ENCODE data around the gene MEGF11.
"Not testable (repeated sequence)": the region's sequence is repeated elsewhere in the genome, so short reads cannot be mapped to it uniquely, and the experiment has no call there.

The MEGF11 gene

DNA sequence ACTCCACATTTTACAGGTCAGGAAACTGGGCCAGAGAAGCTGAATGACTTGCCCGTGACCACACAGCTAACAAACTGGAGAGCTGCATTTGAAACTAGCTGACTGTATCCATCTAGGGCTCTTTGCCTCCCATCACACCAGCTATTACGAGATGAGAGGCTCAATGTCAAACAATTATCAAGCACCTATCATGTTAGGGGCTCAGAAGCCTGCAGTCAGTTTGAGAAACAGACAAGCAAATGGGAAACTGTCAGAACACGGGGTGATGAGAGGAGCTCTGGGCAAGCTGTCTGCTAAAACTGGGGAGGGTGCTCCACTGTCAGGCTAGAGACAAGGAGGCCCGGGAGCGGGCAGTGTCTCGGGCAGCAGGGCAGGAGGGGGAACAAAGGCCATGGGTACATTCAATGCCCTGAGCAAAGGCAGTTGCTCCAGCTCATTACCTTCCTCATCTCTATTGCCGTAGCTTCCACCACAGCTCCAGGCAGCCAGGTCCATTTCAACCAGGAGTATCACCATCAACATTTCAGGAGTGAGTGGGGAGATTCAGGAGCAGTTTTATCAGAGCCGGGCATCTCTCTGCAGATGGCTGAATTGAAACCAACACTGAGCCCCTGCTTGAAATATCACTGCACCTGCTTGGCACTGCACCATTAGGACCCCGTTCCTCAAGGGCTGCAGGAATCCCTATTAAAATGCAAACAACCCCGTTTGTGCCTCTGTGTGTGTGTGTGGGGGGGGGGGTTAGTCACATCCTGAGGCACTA is 261.6 kb downstream of the MEGF11 start:
- DNase-seq: no peak

DNA sequence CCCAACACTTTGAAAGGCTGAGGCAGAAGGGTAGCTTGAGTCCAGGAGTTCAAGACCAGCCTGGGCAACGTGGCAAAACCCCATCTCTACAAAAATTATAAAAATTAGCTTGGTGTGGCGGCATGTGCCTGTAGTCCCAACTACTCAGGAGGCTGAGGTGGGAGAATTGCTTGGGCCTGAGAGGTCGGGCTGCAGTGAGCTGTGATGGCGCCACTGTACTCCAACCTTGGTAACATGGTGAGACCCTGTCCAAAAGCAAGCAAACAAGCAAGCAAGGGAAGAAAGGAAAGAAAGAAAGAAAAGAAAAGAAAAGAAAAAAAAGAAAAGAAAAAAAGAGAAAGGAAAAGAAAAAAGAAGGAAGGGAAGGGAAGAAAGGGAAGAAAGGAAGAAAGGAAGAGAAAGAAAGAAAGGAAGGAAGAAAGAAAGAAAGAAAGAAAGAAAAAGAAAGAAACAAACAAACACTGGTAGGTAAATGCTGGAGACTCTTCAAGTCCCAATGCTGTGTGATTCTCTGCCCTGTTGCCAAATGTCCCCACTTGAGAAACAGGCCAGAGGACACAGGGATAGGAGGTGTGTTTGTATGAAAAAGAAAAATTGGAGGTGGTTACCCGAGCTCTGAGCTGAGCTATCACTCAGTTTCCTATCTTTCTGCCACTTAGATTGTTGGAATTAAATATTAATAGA is 263.1 kb downstream of the MEGF11 start:
- no peak for DNase-seq

GRCh38 chr15:65987100-65987499 is 266.4 kb downstream of the MEGF11 start:
- no peak for DNase-seq

GRCh38 chr15:65986416-65986815 is 267.1 kb downstream of the MEGF11 start:
- DNase-seq: no peak

GRCh38 chr15:65985387-65985786 is 268.2 kb downstream of the MEGF11 start:
- DNase-seq: no peak

DNA sequence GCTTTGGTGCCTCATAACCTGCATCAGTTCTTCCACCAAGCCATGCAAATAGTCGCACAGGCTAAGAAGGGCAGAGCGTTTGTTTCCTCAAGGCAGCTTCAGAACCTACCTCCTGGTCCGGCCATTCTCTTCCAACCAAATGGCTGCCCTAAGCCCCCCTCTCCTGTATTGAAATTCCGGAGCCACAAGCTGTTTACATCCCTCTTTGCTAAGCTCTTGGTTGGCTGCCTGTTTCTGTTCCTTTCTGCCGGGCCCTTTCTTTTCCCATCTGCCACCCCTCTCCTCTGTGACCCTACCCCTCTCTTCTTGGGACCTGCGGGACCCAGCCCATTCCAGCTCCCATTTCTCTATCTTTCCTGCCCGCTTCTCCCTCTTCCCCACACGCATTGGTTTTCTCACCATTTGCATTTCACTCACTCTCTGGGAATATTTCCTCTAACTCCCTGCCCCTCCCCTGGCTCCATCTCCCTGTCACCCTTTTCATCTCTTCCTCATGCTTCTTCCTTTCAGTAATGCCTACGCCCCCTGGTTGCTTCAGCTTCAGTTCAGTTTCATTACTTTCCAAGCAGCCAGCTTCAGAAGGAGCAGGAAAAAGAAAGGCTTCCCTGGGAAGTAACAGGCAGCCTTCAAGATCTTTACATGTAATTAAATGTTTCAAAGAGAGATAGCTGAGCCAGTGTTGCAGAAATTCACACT is 270.8 kb downstream of the MEGF11 start:
- DNase-seq: peak; percentile 36

GRCh38 chr15:65981837-65982626 is 271.5 kb downstream of the MEGF11 start:
- DNase-seq: peak; percentile 18

DNA sequence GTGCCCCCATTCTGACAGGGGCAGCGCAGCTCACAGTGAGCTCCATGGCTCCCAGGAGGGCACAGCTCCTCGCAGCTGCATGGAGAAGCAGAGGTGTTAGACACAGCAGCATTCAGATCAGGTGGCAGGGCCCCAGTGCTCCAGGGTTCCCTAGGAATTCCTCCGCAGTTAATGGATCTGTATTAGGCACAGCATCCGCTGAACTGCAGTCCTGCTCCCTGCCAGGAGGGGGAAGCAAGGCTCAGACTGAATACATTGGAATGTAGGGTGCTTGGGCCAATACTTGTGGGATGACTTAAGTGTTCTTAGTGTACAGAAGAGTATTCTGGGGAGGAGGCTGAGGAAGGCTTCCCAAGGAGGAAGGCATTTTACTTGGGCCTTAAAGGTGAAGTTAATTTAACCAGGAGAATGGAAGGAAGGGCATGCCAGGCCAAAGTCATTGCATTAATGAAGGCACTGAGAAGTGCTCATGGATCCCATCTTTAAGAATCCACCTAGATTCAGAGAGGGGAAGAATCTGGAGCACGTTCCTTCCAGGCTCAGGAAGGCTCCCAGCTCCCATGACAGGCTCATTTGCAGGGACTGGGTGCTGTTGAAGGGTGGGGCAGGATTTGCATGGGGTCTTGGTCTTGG is 272.6 kb downstream of the MEGF11 start:
- peak; percentile 16 for DNase-seq

DNA sequence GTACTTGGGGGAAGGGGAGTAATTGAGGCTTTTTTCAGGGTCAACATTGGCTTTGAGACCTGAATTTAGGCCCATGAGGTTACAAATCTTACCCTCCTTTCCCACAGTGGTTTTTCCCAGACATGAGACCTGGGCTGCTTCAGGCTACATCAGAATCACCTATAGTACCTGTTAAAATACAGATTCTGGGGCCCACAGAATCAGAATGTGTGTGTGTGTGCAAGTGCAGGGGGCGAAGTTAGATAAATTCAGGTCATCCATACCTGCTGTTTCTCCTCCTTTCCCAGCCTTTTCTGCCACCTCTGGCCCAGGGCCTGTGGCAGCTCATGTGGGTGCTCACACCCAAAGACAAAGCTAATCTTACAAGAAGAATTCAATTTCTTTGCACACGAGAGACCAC is 273.7 kb downstream of the MEGF11 start:
- no peak for DNase-seq

GRCh38 chr15:65979316-65979715 is 274.2 kb downstream of the MEGF11 start:
- no peak for DNase-seq

DNA sequence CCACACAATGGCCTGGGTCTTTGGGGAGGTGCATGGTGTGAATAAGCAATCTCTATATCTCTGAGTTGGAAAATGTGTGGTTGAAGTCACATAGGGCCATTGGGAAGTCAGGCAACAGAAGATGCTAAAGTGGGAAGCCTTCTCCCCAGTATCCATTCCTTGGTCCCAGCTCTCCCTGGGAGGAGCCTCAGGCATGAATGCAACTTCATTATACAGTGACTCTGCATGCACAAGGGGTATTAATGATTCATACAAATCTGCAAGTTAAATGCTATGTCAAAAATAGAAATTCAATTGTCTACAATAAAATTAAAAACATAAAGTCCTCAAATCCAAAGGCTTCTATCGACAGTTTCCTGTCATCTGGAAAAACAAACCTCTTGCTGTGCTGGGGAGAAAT is 275.4 kb downstream of the MEGF11 start:
- no peak for DNase-seq

GRCh38 chr15:65976196-65976595 is 277.4 kb downstream of the MEGF11 start:
- not testable (repeated sequence) for DNase-seq

DNA sequence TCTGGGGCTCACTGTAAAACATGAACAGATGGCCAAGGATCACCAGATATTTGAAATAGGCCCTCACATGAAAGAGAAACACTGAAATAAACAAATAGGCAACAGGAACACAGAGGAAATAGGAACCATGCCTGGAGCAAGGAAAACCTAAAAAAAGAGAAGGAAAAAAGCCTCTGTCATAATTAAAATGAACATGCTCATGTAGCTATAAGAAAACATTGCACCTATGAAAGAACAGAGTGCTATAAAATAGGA is 281.9 kb downstream of the MEGF11 start:
- no peak for DNase-seq

DNA sequence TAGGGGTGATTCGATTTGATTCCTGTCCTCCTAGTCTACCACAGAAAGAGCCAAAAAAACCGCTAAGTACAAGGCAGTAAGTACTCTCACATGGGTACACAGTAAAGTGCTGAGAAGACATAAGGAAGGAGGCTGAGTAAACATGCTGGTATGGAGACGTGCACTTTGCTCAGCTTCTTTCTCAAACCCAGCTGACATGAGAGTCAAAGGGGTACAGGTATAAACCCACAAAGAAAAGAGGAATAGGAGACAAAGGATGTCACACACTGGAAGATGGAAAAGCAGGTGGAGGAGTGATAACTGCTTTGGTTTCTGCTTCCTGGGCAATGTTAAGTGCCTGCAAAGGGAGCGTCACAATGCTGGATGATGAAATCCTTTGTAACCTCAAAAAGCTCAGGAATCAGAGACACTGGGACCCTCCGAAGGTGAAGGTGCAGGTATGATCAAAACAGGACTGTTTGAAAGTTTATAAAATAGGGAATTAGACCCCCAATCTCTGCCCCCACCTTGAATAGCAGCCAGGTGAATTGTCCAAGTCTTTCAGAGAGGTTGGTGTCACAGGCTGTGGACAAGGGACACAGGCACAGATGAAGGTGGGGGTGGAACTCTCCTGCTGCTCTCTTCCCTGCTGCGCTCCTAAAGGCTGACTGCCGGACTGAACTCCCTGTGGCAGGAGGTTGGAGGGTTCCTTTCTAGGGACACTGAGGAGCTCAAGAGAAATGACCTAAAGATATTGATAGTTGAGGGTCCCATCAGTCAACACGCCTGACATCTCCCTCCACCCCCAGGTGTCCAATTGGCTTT is 282.4 kb downstream of the MEGF11 start:
- no peak for DNase-seq

GRCh38 chr15:65969865-65970816 is 283.4 kb downstream of the MEGF11 start:
- no peak for DNase-seq

DNA sequence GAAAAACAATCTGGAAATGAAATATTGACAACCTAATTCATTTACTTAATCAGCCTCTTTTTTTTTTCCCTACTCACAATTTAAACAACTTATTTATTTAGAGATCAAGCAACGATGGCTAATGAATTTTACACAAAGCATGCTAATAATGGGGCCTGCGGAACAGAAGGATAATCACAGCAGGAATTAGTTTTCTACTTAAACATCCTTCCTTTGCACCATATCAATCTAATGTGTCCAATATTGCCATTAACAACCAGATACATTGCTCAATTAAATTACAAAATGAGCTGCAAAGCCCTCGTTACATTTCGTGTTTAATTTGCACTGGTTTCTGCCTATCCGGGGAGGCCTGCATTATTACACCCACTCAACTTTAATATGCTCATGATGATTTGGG is 285.0 kb downstream of the MEGF11 start:
- DNase-seq: no peak

- no peak for DNase-seq
These were observed 288.6 kb downstream of the MEGF11 start for GRCh38 chr15:65964792-65965433.

DNA sequence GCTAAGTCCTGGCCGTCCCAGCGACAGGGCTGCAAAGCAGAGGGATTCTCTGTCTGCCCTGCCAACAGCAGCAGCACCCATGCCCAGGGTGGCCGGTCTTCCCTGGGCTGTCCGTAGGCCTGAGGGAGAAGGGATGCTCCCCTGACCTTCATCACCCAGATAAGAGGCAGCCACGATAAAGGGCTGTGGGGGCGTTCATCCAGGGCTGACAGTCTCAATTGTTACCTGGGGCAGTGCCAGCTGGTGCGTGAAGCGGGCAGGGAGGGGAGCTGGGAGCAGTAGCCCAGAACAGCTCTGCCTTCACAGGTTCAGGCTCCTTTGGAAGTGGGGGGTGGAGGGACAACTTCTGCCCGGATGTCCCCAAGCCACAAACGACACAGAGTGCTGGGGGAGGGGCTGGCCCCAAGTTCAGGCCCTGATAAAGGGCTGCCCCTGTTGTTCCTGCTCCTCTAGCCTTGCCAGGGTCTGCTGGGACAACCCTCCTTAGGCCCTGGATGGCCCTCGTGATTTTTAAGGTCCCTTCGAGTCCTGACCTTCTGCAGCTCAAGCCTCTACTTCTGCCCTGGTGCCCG is 289.6 kb downstream of the MEGF11 start:
- no peak for DNase-seq

DNA sequence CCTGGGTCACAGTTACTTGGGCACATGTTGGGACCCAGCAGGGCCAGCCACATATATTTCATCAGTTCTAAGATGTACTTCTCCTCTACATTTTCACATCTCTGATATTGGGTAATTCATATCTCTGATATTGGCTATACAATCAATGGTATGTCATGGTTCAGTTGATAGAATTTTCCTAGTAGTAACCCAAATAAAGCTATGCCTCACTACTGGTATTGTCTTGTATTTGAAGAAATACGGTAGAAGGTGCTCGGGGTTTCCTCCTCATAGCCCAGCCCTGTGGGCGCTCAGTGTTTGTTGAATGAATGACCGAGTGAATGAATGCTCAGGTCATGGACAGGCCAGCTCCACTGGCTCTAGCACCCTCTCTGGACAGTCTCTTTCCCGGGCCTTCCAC is 290.2 kb downstream of the MEGF11 start:
- no peak for DNase-seq

- DNase-seq: no peak
These were observed 291.4 kb downstream of the MEGF11 start for GRCh38 chr15:65962187-65962586.

Data from NCI-H1694 treated with DMSO at 0.1 percent for 48 hours (cell line).